AG08395 (cell line): Measurements from ENCODE around the gene CD6.
"Not testable (repeated sequence)": the region's sequence is repeated elsewhere in the genome, so short reads cannot be mapped to it uniquely, and the experiment has no call there.

ENCODE experiments used
- DNase-seq: peaks from one replicate; pipeline ENCODE4 v3.0.0; 2012; ENCODE audit warnings: mixed read lengths, low spot score

CD6 gene

DNA sequence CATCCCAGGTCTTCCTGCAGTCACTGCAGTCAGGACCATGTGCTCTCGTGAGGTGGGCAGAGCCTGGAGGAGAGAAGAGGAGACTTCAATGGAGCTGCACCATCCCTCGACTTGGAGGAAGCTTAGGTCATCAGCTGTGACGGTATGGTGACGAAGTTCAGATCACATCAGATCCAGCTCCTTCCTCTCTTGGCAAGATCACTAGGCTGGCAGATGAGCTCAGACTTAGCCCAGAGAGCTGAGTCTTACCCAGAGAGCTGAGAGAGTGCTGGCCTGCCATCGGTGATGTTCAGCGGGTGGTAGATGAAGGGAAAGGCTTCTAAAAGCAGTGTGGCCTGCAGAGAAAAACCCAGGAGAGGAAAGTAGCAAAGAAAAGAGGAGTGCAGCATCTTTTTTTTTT is 17.7 kb upstream of the CD6 start:
- DNase-seq: no peak

GRCh38 chr11:60954421-60954820 is 17.1 kb upstream of the CD6 start:
- no peak for DNase-seq

- no peak for DNase-seq
These were observed 15.9 kb upstream of the CD6 start for GRCh38 chr11:60955571-60955970.

DNA sequence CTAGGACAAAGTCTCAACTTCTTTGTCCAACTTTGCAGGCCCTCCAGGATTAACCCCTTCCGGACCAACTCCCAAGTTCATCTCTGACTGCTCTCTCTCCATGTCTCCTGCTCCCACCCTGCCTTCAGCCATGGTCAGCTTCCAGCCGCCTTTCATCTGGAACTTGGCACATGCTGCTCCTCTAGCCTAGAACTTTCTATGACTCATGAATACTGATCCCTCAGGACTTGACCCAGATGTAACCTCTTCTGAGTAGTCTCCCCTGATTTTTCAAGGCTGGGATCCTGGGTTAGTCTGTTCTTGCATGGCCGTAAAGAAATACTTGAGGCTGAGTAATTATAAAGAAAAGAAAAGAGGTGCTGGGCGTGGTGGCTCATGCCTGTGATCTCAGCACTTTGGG is 14.3 kb upstream of the CD6 start:
- no peak for DNase-seq

- DNase-seq: no peak
These were observed 12.0 kb upstream of the CD6 start for GRCh38 chr11:60959431-60959830.

DNA sequence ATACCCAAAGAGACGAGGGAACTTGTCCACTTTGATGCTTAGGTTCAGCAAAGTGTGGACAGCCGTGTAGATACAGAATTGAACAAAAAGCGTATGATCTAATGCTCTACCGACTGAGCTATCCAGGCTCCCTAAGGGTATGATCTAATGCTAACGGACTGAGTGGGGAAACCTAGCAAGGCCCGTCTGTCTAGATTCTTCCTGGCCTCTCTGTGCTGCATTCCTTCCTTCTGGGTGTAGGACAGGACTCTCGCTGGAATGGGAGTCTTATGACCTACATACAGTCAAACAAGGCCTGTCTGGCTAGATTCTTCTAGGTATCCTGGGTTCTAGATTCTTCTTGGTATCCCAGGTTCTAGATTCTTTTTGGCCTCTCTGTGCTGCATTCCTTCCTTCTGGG is 11.1 kb upstream of the CD6 start:
- no peak for DNase-seq

DNA sequence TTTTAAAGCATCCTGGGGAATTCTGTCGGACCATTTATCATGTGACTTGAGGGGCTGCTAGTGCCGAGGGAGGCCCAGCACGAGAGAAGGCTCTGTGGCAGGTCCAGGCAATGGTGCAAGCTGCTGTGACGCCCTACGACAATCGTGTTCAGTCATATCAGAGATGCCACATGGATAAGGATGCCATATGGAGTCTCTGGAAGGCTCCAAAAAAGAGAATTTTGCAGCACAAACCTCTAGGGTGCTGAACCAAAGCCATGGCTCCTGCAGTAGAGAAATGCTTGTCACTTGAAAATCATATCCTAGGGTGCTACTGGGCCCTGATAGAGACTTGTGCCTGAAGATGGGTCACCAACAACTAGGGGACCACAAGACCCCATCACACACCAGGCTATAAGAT is 6.7 kb upstream of the CD6 start:
- DNase-seq: no peak

GRCh38 chr11:60966890-60967289 is 4.6 kb upstream of the CD6 start:
- no peak for DNase-seq

DNA sequence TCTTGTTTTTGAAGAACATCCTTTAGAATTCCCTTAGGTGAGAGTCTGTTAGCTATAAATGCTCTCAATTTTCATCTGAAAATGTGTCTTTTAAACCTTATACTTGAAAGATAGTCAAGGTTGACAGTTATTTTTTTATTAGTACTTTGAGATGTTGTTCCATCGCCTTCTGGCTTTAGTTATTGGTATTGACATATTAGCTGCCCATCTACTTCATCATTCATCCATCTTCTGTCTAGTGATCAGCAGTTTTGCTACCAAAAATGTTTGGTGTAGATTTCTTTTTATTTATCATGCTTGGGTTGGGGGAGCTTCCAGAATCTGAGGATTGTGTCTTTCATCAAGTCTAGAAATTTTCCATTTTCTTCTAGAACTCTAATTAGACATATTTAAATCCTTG is 3.3 kb upstream of the CD6 start:
- DNase-seq: no peak

DNA sequence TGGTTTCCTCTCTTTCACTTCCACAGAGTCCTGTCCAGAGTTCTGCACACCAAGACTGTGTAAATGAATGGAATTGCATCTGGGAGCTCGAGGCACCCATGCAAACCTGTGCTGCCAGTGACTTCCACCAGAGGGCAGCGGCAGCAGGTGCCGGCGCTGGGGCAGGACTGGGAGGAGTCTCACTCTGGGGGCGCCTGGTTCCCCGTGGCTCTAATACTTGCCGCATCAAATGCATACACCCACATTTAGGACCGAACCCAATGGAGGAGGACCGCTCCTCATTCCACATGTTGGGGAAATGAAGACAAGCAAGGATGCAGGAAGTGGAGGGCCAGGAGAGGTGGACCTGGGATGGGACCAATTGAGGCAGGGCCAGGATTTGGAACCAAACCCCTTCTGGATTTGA is 1.1 kb upstream of the CD6 start:
- peak; percentile 71 for DNase-seq

DNA sequence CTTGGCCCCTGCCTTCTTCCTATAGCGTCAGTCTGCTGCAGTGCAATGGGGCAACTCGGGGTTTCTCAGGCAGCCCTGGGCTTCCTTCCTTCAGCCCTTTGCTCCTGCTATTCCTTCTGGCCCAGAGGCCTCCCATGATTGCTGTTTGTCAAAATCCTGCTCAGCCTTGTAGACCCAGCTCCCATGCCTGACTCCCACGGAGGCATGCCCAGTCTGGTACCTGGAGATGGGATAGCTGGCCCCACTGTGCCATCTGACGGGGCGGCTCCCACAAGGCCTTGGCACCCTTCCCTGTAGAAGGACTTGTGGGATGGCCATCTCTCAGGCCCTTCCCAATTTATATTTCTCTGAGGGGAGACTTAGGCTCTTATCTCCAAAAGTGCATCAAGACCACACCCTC is 590 bp upstream of the CD6 start:
- no peak for DNase-seq

DNA sequence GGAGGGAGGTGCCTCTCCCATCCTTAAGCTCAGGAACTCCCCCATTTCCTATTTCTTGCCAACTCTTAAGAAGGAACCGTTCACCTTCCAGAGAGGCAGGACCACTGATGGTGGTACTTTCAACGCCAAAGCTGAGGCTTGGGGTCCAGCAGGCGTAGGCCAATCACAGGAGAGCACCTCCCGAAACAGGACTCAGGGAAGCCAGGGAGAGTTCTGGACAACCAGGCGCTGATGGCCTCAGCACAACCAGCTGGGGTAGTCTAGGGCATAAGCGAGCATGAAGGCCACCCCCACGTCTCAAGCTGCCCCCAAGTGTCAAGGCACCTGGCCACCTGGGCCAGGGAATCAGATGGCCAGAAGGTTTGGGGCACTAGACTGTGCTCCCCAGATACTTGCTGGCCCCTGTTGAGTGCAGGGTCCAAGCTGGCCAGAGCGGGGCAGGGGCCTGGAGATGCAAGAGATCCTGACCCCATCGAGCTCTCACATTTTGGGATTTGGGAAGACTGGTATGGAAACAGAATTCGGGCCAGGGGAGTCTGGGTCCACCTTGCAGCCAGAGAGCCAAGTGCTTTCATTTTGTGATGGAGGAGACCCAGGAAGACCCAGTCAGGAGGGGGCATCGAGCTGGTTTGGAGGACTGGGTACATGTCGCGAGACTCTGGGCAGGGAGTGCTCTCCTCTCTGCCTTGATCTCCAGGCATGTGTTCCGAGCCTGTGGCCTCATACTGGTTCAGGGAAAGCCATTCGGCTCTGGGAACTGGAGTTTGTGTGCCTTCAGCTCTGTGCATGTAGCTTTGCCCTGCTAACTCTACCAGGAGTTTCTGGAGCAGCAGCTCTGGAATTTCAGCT is 926 bp downstream of the CD6 start:
- DNase-seq: no peak

- no peak for DNase-seq
These were observed 2.2 kb downstream of the CD6 start for GRCh38 chr11:60973699-60974098.

- DNase-seq: not testable (repeated sequence)
These were observed 2.8 kb downstream of the CD6 start for GRCh38 chr11:60974316-60974715.

- DNase-seq: no peak
These were observed 3.2 kb downstream of the CD6 start for GRCh38 chr11:60974726-60975125.

- DNase-seq: no peak
These were observed 5.7 kb downstream of the CD6 start for GRCh38 chr11:60977224-60977623.

GRCh38 chr11:60977836-60978235 is 6.4 kb downstream of the CD6 start:
- DNase-seq: no peak

GRCh38 chr11:60978546-60979380 is 7.3 kb downstream of the CD6 start:
- no peak for DNase-seq

DNA sequence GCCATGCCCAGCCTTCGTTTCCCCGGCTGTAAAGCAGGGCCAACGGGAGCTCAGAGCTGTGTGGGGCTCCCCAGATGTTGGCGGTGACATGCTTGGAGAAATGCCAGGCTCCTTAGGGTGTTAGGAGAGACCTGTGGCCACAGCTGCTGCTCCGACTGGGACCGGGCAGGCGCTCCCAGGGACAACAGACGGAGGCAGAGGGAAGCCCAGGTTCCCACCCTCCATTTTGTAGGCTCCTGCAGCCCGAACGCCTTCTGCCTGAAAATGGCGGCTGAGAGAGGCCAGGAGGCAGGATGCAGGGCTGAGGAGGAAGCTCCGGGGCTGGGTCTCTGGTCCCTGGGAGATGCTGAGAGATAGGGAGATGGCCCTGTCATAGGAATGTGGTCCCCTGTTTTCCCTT is 10.0 kb downstream of the CD6 start:
- DNase-seq: no peak

DNA sequence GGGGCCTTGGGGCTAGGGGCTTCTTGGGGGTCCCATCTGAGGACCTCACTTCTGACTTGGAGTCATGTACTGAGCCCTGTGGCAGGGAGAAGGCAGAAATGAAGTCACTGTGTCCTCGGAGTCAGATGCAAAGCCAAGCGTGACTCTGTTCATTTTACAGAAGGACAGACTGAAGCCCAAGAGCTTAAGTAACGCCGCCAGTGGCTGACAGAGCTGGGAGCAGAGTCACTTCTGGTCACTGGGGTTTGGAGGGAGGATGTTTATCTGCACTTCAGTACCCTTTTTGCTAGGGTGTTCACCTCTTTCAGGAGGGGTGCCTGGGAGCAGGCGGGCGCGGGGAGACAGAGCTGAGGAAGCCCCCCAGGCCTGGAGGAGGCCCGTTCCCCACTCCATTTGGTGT is 10.7 kb downstream of the CD6 start:
- DNase-seq: no peak

DNA sequence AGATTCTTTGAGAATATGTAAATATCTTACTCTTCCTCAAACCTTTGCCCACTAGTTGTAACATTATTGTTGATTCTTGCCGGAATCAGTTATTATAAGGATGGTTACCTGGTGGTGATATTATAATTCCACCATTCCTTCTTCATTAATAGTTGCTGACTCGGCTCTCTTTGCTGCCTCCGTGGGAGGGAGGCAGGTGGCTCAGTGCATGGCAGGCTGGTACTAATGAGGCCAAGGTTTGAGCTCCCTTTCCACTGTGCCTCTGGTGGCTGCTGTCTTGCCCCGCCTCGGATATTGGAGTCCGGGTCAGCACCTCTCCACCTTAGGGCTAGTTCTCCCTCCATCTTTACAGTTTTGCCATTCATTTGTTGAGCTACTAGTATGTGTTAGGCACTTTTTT is 12.7 kb downstream of the CD6 start:
- no peak for DNase-seq

DNA sequence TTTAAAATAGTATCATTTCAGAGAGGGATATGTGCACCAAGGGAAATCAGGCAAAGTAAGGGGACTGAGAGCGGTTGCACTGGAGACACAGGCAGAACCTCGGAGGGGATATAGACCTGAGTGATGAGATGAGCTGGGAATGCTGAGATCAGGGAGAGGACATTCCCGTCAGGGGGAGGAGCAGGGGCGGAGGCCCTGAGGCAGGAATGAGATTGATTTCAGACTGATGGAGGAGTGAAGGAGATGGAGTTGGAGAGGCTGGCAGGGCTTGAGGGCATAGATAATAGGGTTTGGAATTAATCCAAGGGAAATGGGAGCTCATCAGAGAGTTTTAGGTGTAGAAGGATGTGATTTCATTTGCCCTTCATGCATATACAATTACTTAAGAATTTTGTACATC is 13.2 kb downstream of the CD6 start:
- DNase-seq: no peak

DNA sequence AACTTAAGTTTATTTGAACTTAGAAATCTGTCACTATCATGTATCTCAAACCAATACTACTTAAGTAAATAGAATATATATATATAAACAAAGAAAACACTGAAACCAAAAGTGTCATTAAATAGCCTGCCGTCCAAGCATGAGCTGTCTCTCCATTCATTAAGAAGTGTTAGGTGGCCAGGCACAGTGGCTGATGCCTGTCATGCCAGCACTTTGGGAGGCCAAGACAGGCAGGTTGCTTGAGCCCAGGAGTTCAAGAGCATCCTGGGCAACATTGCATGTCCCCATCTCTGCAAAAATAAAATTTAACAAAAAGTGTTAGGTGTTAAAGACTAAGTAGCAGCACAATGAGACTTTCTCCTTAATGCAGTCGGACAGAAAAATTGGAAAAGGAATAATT is 14.0 kb downstream of the CD6 start:
- DNase-seq: no peak
